ENCODE results near the gene NLGN4Y.
"Not testable (repeated sequence)": the region's sequence is repeated elsewhere in the genome, so short reads cannot be mapped to it uniquely, and the experiment has no call there.

The NLGN4Y gene

GRCh38 chrY:14834103-14835060 lies 310.1 kb downstream of the NLGN4Y start:
- no peak for DNase-seq (ENCODE audit: low spot score)

GRCh38 chrY:14837466-14837865 lies 313.1 kb downstream of the NLGN4Y start:
- DNase-seq (ENCODE audit: low spot score), result no peak

- DNase-seq (ENCODE audit: low spot score), result no peak
Observed at GRCh38 chrY:14850734-14851133, 326.4 kb downstream of the NLGN4Y start.

- no peak for DNase-seq (ENCODE audit: low spot score)
Observed at GRCh38 chrY:14860448-14860847, 336.1 kb downstream of the NLGN4Y start.

GRCh38 chrY:14861033-14861432 lies 336.7 kb downstream of the NLGN4Y start:
- DNase-seq (ENCODE audit: low spot score), result not testable (repeated sequence)

GRCh38 chrY:14871971-14872370 lies 347.6 kb downstream of the NLGN4Y start:
- no peak for DNase-seq (ENCODE audit: low spot score)
